Nephron (organoid): ENCODE results near the gene PUM2.
"Not testable (repeated sequence)": the region's sequence is repeated elsewhere in the genome, so short reads cannot be mapped to it uniquely, and the experiment has no call there.

Experiments
- H3K27ac Mint-ChIP-seq, 3 experiments: 2 replicates each; pipeline ENCODE4 v1.8.0; 2020; ENCODE audit warnings: mixed read lengths in 3 of 3, mild to moderate bottlenecking in 2 of 3, moderate library complexity in 1 of 3
- H3K27me3 Mint-ChIP-seq: 2 replicates; pipeline ENCODE4 v1.8.0; 2021; ENCODE audit warnings: low read depth, mild to moderate bottlenecking, moderate library complexity, mixed read lengths
- H3K36me3 Mint-ChIP-seq: 2 replicates; pipeline ENCODE4 v1.8.0; 2020; ENCODE audit warnings: low read depth, mixed read lengths
- H3K4me1 Mint-ChIP-seq: 2 replicates; pipeline ENCODE4 v1.8.0; 2020; ENCODE audit warnings: mixed read lengths
- H3K4me3 Mint-ChIP-seq, 3 experiments: 2 replicates each; pipeline ENCODE4 v1.8.0; 2020; ENCODE audit warnings: mild to moderate bottlenecking in 3 of 3, mixed read lengths in 3 of 3, moderate library complexity in 2 of 3
- H3K9me3 Mint-ChIP-seq: 2 replicates; pipeline ENCODE4 v1.8.0; 2020; ENCODE audit warnings: mixed read lengths
- CTCF ChIP-seq, 3 experiments: fragments of 200-600 bp; sonication (generic); IDR thresholded peaks; one replicate each; pipeline ENCODE4 v1.5.0; 2021; ENCODE audit warnings: antibody characterized with exemption in 3 of 3; ENCODE audit not compliant: unreplicated experiment in 3 of 3

The PUM2 gene

GRCh38 chr2:20235655-20236305, 114.9 kb downstream of the PUM2 start:
- TF ChIP-seq CTCF (IDR thresholded peaks at IDR 0.05; ENCODE audit: unreplicated experiment in 3 of 3), result no peak
- Mint-ChIP-seq H3K36me3 (no peaks in the 10 kb centered on the region), H3K4me1 (no peaks in the 10 kb centered on the region), H3K27me3 (peaks cover 12% of the 10 kb centered on the region), H3K27ac (no peak overlapping the region), H3K4me3 (no peak overlapping the region), H3K9me3 (peaks cover 10% of the 10 kb centered on the region)

- H3K27ac Mint-ChIP-seq, H3K4me3 Mint-ChIP-seq, H3K9me3 Mint-ChIP-seq, H3K36me3 Mint-ChIP-seq, H3K4me1 Mint-ChIP-seq: not testable (repeated sequence)
- peaks cover 12% of the 10 kb centered on the region for H3K27me3 Mint-ChIP-seq
Measured at GRCh38 chr2:20234597-20234996, 116.0 kb downstream of the PUM2 start.

- Mint-ChIP-seq H3K4me3 (no peak overlapping the region), H3K27me3 (peaks cover 23% of the 10 kb centered on the region), H3K36me3 (no peaks in the 10 kb centered on the region), H3K4me1 (no peaks in the 10 kb centered on the region), H3K27ac (peak overlapping the region in 1 of 3 experiments; percentile 56), H3K9me3 (peaks cover 3% of the 10 kb centered on the region)
- no peak for TF ChIP-seq CTCF (IDR thresholded peaks at IDR 0.05; ENCODE audit: unreplicated experiment in 3 of 3)
Measured at GRCh38 chr2:20232837-20233207, 117.8 kb downstream of the PUM2 start.

GRCh38 chr2:20231598-20232026, 119.0 kb downstream of the PUM2 start:
- Mint-ChIP-seq H3K4me1 (no peaks in the 10 kb centered on the region), H3K36me3 (no peaks in the 10 kb centered on the region), H3K9me3 (no peaks in the 10 kb centered on the region), H3K27me3 (peaks cover 23% of the 10 kb centered on the region), H3K4me3 (no peak overlapping the region), H3K27ac (no peak overlapping the region)
- no peak for TF ChIP-seq CTCF (IDR thresholded peaks at IDR 0.05; ENCODE audit: unreplicated experiment in 3 of 3)

GRCh38 chr2:20231159-20231558, 119.5 kb downstream of the PUM2 start:
- Mint-ChIP-seq H3K4me1 (no peaks in the 10 kb centered on the region), H3K27ac (peak overlapping the region in 1 of 3 experiments; percentile 9)

GRCh38 chr2:20230114-20230425, 120.6 kb downstream of the PUM2 start:
- Mint-ChIP-seq H3K9me3 (no peaks in the 10 kb centered on the region), H3K27ac (peak overlapping the region in 1 of 3 experiments; percentile 45), H3K36me3 (no peaks in the 10 kb centered on the region), H3K27me3 (peaks cover 20% of the 10 kb centered on the region), H3K4me1 (peaks cover 4% of the 10 kb centered on the region), H3K4me3 (no peak overlapping the region)
- TF ChIP-seq CTCF (IDR thresholded peaks at IDR 0.05; ENCODE audit: unreplicated experiment in 3 of 3), result no peak

More at GRCh38 chr2:20231159-20231558, 119.5 kb downstream of the PUM2 start:
- no peaks in the 10 kb centered on the region for H3K36me3 Mint-ChIP-seq
- H3K27me3 Mint-ChIP-seq, result peaks cover 23% of the 10 kb centered on the region
- H3K9me3 Mint-ChIP-seq, result no peaks in the 10 kb centered on the region
- TF ChIP-seq CTCF (IDR thresholded peaks at IDR 0.05; ENCODE audit: unreplicated experiment in 3 of 3), result no peak
- H3K4me3 Mint-ChIP-seq, result no peak overlapping the region
